LNCaP clone FGC (cell line): ENCODE measurements around the gene BRDT.

Source experiments
- DNase-seq: peaks from one replicate; pipeline ENCODE4 v3.0.0-alpha.2; 2011; ENCODE audit warnings: low read depth
- H3K4me3 ChIP-seq: 2 replicates; pipeline ENCODE4 v1.5.1; 2011; ENCODE audit warnings: mild to moderate bottlenecking, low read depth, low read length, control low read depth
- TF ChIP-seq, protein P1 (sequence below): IDR thresholded peaks from 2 replicates; pipeline ENCODE4 v1.5.1; 2012; ENCODE audit warnings: mild to moderate bottlenecking; ENCODE audit not compliant: control insufficient read depth, insufficient read depth; ENCODE audit errors: extremely low read depth

Gene BRDT

DNA sequence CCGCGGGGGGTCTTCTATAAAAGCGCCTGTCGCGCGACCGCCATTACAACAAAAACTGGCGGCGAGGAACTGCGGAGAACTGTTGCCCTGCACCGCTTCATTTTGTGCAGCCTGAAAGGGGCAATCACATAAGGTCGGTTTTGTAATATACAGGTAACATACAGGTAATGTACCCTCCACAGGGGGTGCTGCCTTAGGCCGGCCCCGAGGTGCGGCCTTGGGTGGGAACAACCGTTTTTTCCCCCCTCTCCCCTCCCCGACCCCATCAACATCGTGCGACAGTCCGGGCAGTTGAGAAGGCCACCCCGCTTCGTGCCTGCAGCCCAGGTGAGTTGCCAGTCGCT is at the start of gene BRDT:
TSS of gene BRDT (plus strand) at position 46 of the 344 bp plus-strand sequence. CDS start 13,354 bp downstream, outside the sequence.
- DNase-seq: no peak
- TF ChIP-seq, protein P1, sequence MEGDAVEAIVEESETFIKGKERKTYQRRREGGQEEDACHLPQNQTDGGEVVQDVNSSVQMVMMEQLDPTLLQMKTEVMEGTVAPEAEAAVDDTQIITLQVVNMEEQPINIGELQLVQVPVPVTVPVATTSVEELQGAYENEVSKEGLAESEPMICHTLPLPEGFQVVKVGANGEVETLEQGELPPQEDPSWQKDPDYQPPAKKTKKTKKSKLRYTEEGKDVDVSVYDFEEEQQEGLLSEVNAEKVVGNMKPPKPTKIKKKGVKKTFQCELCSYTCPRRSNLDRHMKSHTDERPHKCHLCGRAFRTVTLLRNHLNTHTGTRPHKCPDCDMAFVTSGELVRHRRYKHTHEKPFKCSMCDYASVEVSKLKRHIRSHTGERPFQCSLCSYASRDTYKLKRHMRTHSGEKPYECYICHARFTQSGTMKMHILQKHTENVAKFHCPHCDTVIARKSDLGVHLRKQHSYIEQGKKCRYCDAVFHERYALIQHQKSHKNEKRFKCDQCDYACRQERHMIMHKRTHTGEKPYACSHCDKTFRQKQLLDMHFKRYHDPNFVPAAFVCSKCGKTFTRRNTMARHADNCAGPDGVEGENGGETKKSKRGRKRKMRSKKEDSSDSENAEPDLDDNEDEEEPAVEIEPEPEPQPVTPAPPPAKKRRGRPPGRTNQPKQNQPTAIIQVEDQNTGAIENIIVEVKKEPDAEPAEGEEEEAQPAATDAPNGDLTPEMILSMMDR: no peak
- no peak within 1 kb of the TSS for H3K4me3 ChIP-seq

GRCh38 chr1:91900562-91900961 is 48.6 kb upstream of the BRDT start:
- TF ChIP-seq, protein P1: no peak
- H3K4me3 ChIP-seq: no peak overlapping the region
- no peak for DNase-seq

- H3K4me3 ChIP-seq: no peak overlapping the region
- TF ChIP-seq, protein P1: no peak
- no peak for DNase-seq
Observed at GRCh38 chr1:91901231-91901630, 48.0 kb upstream of the BRDT start.

- no peak for DNase-seq
- H3K4me3 ChIP-seq: no peak overlapping the region
- TF ChIP-seq, protein P1: no peak
Observed at GRCh38 chr1:91912266-91912665, 36.9 kb upstream of the BRDT start.

DNA sequence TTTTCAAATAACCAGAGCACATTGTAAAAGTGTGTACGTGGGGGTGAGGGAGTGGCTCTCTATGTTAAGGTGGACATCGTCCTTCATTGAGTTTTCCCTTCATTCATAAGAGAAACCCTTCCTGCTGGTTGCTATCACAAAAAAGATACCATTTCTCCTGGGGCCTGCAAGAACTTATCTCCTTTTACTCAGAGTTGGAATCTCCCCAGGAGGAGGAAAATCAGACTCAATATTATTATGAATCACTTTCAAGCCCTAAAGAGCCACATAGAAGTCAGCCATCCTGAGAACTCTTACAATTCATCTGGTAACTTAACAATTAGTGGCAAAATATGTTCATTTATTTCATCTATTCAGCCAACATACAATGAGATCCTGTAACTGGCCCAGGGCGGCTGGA is 36.2 kb upstream of the BRDT start:
- no peak overlapping the region for H3K4me3 ChIP-seq
- TF ChIP-seq, protein P1: no peak
- DNase-seq: no peak

GRCh38 chr1:91916046-91916445 is 33.2 kb upstream of the BRDT start:
- TF ChIP-seq, protein P1: no peak

DNA sequence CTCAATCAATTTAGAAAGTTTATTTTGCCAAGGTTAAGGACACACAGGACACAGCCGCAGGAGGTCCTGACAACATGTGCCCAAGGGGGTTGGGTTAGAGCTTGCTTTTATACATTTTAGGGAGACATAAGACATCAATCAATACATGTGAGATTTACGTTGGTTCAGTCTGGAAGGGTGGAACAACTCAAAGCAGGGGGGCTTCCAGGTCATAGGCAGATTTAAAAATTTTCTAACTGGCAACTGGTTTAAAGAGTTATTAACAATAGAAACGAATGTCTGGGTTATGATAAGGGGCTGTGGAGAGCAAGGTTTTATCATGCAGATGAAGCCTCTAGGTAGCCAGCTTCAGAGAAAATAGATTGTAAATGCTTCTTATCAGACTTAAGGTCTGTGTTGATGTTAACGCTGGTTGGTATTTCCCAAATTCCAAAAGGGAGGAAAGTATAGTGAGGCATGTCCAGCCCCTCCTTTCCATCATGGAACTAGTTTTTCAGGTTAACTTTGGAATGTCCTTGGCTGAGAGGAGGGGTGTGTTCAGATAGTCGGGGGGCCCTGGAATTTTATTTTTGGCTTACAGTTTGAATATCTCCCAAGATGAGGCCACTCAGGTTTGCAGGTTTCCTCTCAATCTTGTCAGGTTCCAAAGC is 32.3 kb upstream of the BRDT start:
- no peak for DNase-seq
- no peak overlapping the region for H3K4me3 ChIP-seq
- TF ChIP-seq, protein P1: no peak

More at GRCh38 chr1:91916046-91916445, 33.2 kb upstream of the BRDT start:
- H3K4me3 ChIP-seq: no peak overlapping the region
- DNase-seq: no peak
